Astrocyte of the spinal cord (primary cell): ENCODE results near the gene PRKD1.
A peak's percentile ranks its signal among the peaks of the same experiment; 100 is the strongest.

Experiments used
- DNase-seq: peaks from one replicate; pipeline ENCODE4 v3.0.0; 2011; ENCODE audit warnings: low read depth, low spot score
- H3K4me3 ChIP-seq: 2 replicates; pipeline ENCODE4 v1.5.1; 2011; ENCODE audit warnings: low read depth, mild to moderate bottlenecking, low read length, moderate library complexity
- CTCF ChIP-seq: IDR thresholded peaks from 2 replicates; pipeline ENCODE4 v1.5.1; 2012; ENCODE audit warnings: low read depth, mild to moderate bottlenecking, low read length, inconsistent platforms
- in situ Hi-C: cut with HindIII; loops from 2 replicates; pipeline ENCODE4 v1.10.0; 2017; ENCODE audit warnings: low sequenced_read_pairs

The PRKD1 gene

GRCh38 chr14:29671034-29671433 lies 256.6 kb downstream of the PRKD1 start:
- in situ Hi-C loops, result no loop called here
- H3K4me3 ChIP-seq, result no peak overlapping the region
- no peak for TF ChIP-seq CTCF
- DNase-seq, result peak; percentile 61

- in situ Hi-C loops, result no loop called here
- no peak for TF ChIP-seq CTCF
- H3K4me3 ChIP-seq, result no peak overlapping the region
- DNase-seq, result no peak
These were observed 259.4 kb downstream of the PRKD1 start for GRCh38 chr14:29668201-29668600.

- H3K4me3 ChIP-seq, result no peak overlapping the region
- no peak for TF ChIP-seq CTCF
- no peak for DNase-seq
- in situ Hi-C loops, result no loop called here
These were observed 263.1 kb downstream of the PRKD1 start for GRCh38 chr14:29664515-29664914.

- TF ChIP-seq CTCF, result no peak
- in situ Hi-C loops, result no loop called here
- no peak for DNase-seq
- no peak overlapping the region for H3K4me3 ChIP-seq
These were observed 264.3 kb downstream of the PRKD1 start for GRCh38 chr14:29663281-29663801.

- peak; percentile 42 for DNase-seq
- in situ Hi-C loops, result no loop called here
- TF ChIP-seq CTCF, result no peak
These were observed 272.6 kb downstream of the PRKD1 start for GRCh38 chr14:29654901-29655550.

GRCh38 chr14:29653303-29653702 lies 274.3 kb downstream of the PRKD1 start:
- in situ Hi-C loops, result no loop called here
- H3K4me3 ChIP-seq, result no peak overlapping the region
- DNase-seq, result no peak
- no peak for TF ChIP-seq CTCF

More at GRCh38 chr14:29654901-29655550, 272.6 kb downstream of the PRKD1 start:
- no peak overlapping the region for H3K4me3 ChIP-seq
